Loucy (cell line): ENCODE data around the gene OR10A3.
A peak's percentile ranks its signal among the peaks of the same experiment; 100 is the strongest.

Experiments
- H2AFZ ChIP-seq: fragments of 200-600 bp; sonication (generic); 2 replicates; pipeline ENCODE4 v1.6.0; 2016; ENCODE audit warnings: antibody characterized with exemption, mild to moderate bottlenecking, low read length, moderate library complexity
- H3F3A ChIP-seq: fragments of 200-600 bp; 2 replicates; pipeline ENCODE4 v1.6.0; 2016; ENCODE audit warnings: antibody characterized with exemption, low read depth, mild to moderate bottlenecking
- H3K27me3 ChIP-seq: fragments of 200-600 bp; sonication (generic); 2 replicates; pipeline ENCODE4 v1.6.1; 2014; ENCODE audit warnings: low read length, mild to moderate bottlenecking; ENCODE audit not compliant: insufficient read depth, poor library complexity, severe bottlenecking
- H3K36me3 ChIP-seq: fragments of 200-600 bp; sonication (generic); 2 replicates; pipeline ENCODE4 v1.6.1; 2016; ENCODE audit warnings: low read length; ENCODE audit not compliant: insufficient read depth
- H3K4me1 ChIP-seq: fragments of 200-600 bp; sonication (generic); 2 replicates; pipeline ENCODE4 v1.5.1; 2014; ENCODE audit warnings: low read length, mild to moderate bottlenecking; ENCODE audit not compliant: insufficient read depth, poor library complexity, severe bottlenecking
- H3K4me2 ChIP-seq: fragments of 200-600 bp; sonication (generic); 2 replicates; pipeline ENCODE4 v1.6.0; 2014; ENCODE audit warnings: antibody characterized with exemption, low read length, low read depth, mild to moderate bottlenecking; ENCODE audit not compliant: poor library complexity, severe bottlenecking
- H3K4me3 ChIP-seq: fragments of 200-600 bp; sonication (generic); 2 replicates; pipeline ENCODE4 v1.5.1; 2014; ENCODE audit warnings: low read length, mild to moderate bottlenecking, mixed read lengths; ENCODE audit not compliant: poor library complexity, severe bottlenecking
- H3K79me2 ChIP-seq: fragments of 200-600 bp; sonication (generic); 2 replicates; pipeline ENCODE4 v1.6.1; 2014; ENCODE audit warnings: low read length; ENCODE audit not compliant: insufficient read depth
- H3K9ac ChIP-seq: fragments of 200-600 bp; sonication (generic); 2 replicates; pipeline ENCODE4 v1.6.0; 2014; ENCODE audit warnings: mild to moderate bottlenecking, low read depth, low read length, moderate library complexity; ENCODE audit not compliant: poor library complexity, severe bottlenecking
- H3K9me2 ChIP-seq: fragments of 200-600 bp; sonication (generic); replicated peaks from 2 replicates; pipeline ENCODE4 v1.6.1; 2016; ENCODE audit warnings: low read depth, low read length, mixed read lengths
- H3K9me3 ChIP-seq: fragments of 200-600 bp; sonication (generic); 2 replicates; pipeline ENCODE4 v1.6.1; 2014; ENCODE audit warnings: mild to moderate bottlenecking, antibody characterized with exemption, low read length, low read depth; ENCODE audit not compliant: insufficient read depth
- H4K20me1 ChIP-seq: fragments of 200-600 bp; sonication (generic); 2 replicates; pipeline ENCODE4 v1.6.0; 2014; ENCODE audit warnings: antibody characterized with exemption, low read length, mild to moderate bottlenecking; ENCODE audit not compliant: insufficient read depth, poor library complexity, severe bottlenecking
- EZH2phosphoT487 ChIP-seq: fragments of 200-600 bp; IDR thresholded peaks from 2 replicates; pipeline ENCODE4 v1.6.1; 2018; ENCODE audit warnings: antibody characterized with exemption, mild to moderate bottlenecking, moderate library complexity, borderline replicate concordance
- TF ChIP-seq, protein P1 (sequence below): fragments of 200-600 bp; sonication (generic); conservative IDR thresholded peaks from 2 replicates; pipeline ENCODE4 v1.5.1; 2014; ENCODE audit warnings: mild to moderate bottlenecking, antibody characterized with exemption, low read length

Gene OR10A3

DNA sequence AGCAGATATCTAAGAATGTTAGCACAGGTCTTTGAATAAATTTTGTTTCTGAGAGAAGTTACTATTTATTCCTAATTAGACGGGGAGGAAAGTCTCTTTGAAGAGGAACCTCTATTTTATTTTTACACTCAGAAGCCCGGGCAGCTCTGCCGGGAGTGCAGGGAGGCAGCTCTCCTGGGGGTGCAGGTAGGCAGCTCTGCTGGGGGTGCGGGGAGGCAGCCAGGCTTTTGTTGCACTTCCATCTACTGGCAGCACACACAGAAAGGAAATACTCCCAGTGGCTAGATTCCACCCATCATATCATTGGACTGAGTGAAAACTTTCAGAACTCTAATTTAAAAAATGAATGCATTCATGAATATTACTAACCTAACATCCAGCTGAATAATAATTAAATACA lies 35.0 kb downstream of the OR10A3 start:
- H2AFZ ChIP-seq: peak overlapping the region; percentile 62
- no peaks in the 10 kb centered on the region for H3F3A ChIP-seq

DNA sequence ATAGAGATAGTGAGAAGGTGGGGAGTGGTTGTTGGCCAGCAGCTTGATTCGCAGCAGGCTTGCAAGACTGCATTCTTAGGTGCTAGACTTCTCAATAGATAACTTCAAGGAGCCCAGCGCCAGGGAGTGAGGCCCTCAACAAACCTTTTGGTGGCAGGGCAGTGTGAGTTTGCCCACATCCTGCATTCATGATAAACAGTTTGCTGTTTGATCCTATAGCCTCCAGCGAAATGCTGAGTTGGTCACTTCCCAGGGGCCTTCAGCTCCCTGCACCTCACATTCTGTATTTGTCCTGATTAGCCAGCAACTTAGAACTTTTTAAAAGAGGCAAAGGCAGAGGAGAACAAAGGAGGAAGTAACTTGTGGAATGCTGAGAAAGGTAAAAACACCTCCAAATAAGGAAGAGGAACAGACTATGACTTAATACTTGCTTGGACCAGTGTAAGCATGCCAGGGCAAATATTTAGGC lies 35.5 kb downstream of the OR10A3 start:
- H3F3A ChIP-seq: no peaks in the 10 kb centered on the region
- H3K4me1 ChIP-seq: peaks cover 12% of the 10 kb centered on the region
- H3K9me2 ChIP-seq: no peaks in the 10 kb centered on the region
- no peak overlapping the region for H3K9ac ChIP-seq
- peak overlapping the region; percentile 39 for H3K4me2 ChIP-seq
- H3K9me3 ChIP-seq: no peaks in the 10 kb centered on the region
- no peaks in the 10 kb centered on the region for H3K79me2 ChIP-seq
- H4K20me1 ChIP-seq: no peaks in the 10 kb centered on the region
- no peak overlapping the region for H3K4me3 ChIP-seq
- H3K36me3 ChIP-seq: no peaks in the 10 kb centered on the region
- peak overlapping the region; percentile 62 for H2AFZ ChIP-seq
- no peaks in the 10 kb centered on the region for H3K27me3 ChIP-seq
- no peak for TF ChIP-seq EZH2phosphoT487
- TF ChIP-seq, protein P1, sequence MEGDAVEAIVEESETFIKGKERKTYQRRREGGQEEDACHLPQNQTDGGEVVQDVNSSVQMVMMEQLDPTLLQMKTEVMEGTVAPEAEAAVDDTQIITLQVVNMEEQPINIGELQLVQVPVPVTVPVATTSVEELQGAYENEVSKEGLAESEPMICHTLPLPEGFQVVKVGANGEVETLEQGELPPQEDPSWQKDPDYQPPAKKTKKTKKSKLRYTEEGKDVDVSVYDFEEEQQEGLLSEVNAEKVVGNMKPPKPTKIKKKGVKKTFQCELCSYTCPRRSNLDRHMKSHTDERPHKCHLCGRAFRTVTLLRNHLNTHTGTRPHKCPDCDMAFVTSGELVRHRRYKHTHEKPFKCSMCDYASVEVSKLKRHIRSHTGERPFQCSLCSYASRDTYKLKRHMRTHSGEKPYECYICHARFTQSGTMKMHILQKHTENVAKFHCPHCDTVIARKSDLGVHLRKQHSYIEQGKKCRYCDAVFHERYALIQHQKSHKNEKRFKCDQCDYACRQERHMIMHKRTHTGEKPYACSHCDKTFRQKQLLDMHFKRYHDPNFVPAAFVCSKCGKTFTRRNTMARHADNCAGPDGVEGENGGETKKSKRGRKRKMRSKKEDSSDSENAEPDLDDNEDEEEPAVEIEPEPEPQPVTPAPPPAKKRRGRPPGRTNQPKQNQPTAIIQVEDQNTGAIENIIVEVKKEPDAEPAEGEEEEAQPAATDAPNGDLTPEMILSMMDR: no peak

More for the DNA sequence above, 35.0 kb downstream of the OR10A3 start:
- TF ChIP-seq, protein P1: no peak
- no peak for TF ChIP-seq EZH2phosphoT487
- Histone ChIP-seq H3K27me3 (no peaks in the 10 kb centered on the region), H3K9ac (no peak overlapping the region), H3K4me3 (no peak overlapping the region), H3K4me2 (peak overlapping the region; percentile 39), H3K9me2 (no peaks in the 10 kb centered on the region), H3K4me1 (peaks cover 12% of the 10 kb centered on the region), H4K20me1 (no peaks in the 10 kb centered on the region), H3K79me2 (no peaks in the 10 kb centered on the region), H3K9me3 (no peaks in the 10 kb centered on the region), H3K36me3 (no peaks in the 10 kb centered on the region)

DNA sequence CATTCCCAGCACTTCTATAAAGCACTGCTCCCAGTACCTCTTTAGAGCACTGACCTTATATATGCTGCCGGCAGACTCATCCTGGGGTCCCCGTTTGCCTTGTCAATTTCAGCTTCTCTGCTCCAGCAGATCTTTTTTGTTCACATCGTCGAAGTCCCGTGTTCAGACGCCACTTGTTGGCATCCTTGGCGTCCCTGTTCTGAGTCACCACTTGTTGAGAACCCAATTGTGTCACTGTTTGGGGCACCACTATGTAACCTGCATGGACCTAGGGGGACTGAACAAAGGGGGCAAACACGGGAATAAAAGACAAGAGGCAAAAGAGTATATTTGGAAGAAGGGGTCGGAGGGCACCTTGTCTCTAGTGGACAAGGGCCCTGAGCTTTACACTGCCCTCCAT lies 36.0 kb downstream of the OR10A3 start:
- Histone ChIP-seq H3K4me1 (peaks cover 12% of the 10 kb centered on the region), H3K9ac (no peak overlapping the region), H3K36me3 (no peaks in the 10 kb centered on the region), H3F3A (no peaks in the 10 kb centered on the region), H3K79me2 (no peaks in the 10 kb centered on the region), H2AFZ (peak overlapping the region; percentile 62), H3K9me2 (no peaks in the 10 kb centered on the region), H3K4me3 (no peak overlapping the region), H3K27me3 (no peaks in the 10 kb centered on the region), H3K9me3 (no peaks in the 10 kb centered on the region), H4K20me1 (no peaks in the 10 kb centered on the region), H3K4me2 (peak overlapping the region; percentile 39)
- TF ChIP-seq, protein P1: no peak
- no peak for TF ChIP-seq EZH2phosphoT487
